ENCODE data around the gene TAGLN.

TAGLN gene

GRCh38 chr11:117219995-117220394 is 20.8 kb downstream of the TAGLN start:
- in situ Hi-C loops (cut with MboI; ENCODE audit: low sequenced_read_pairs, unreplicated experiment) = loop anchor here (10.0 kb wide), 1 partner anchor 335 kb away; no protein-coding TSS in a partner anchor
- no peak for TF ChIP-seq CTCF (IDR thresholded peaks at IDR 0.05; ENCODE audit: borderline replicate concordance, control extremely low read depth, extremely low read depth, insufficient read depth, missing control alignments)
- DNase-seq (ENCODE audit: low spot score) = no peak

- in situ Hi-C loops (cut with MboI; ENCODE audit: low sequenced_read_pairs, unreplicated experiment) = loop anchor here (10.0 kb wide), 1 partner anchor 336 kb away; no protein-coding TSS in a partner anchor
- DNase-seq (ENCODE audit: low spot score) = no peak
- no peak for TF ChIP-seq CTCF (IDR thresholded peaks at IDR 0.05; ENCODE audit: borderline replicate concordance, control extremely low read depth, extremely low read depth, insufficient read depth, missing control alignments)
Observed at GRCh38 chr11:117220568-117220967, 21.4 kb downstream of the TAGLN start.

GRCh38 chr11:117220999-117221774 is 22.0 kb downstream of the TAGLN start:
- in situ Hi-C loops (cut with MboI; ENCODE audit: low sequenced_read_pairs, unreplicated experiment) = loop anchor here (10.0 kb wide), 1 partner anchor 336 kb away; no protein-coding TSS in a partner anchor
- no peak for DNase-seq (ENCODE audit: low spot score)
- no peak for TF ChIP-seq CTCF (IDR thresholded peaks at IDR 0.05; ENCODE audit: borderline replicate concordance, control extremely low read depth, extremely low read depth, insufficient read depth, missing control alignments)

GRCh38 chr11:117221775-117222517 is 22.8 kb downstream of the TAGLN start:
- no peak for TF ChIP-seq CTCF (IDR thresholded peaks at IDR 0.05; ENCODE audit: borderline replicate concordance, control extremely low read depth, extremely low read depth, insufficient read depth, missing control alignments)
- DNase-seq (ENCODE audit: low spot score) = no peak
- in situ Hi-C loops (cut with MboI; ENCODE audit: low sequenced_read_pairs, unreplicated experiment) = loop anchor here (10.0 kb wide), 1 partner anchor 337 kb away; no protein-coding TSS in a partner anchor

GRCh38 chr11:117222991-117223740 is 24.0 kb downstream of the TAGLN start:
- DNase-seq (ENCODE audit: low spot score) = no peak
- TF ChIP-seq CTCF (IDR thresholded peaks at IDR 0.05; ENCODE audit: borderline replicate concordance, control extremely low read depth, extremely low read depth, insufficient read depth, missing control alignments) = no peak
- in situ Hi-C loops (cut with MboI; ENCODE audit: low sequenced_read_pairs, unreplicated experiment) = loop anchor here (10.0 kb wide), 1 partner anchor 338 kb away; no protein-coding TSS in a partner anchor
